Lower leg skin (tissue), 3 donors: ENCODE measurements around the gene CCDC188.

Source experiments
- POLR2A ChIP-seq, 2 donors: fragments of 450-650 bp; IDR thresholded peaks; one replicate each; pipeline ENCODE4 v1.6.1; 2016 to 2017; ENCODE audit warnings: antibody characterized with exemption in 2 of 2, mild to moderate bottlenecking in 1 of 2, moderate library complexity in 1 of 2
- TF ChIP-seq, protein P1 (sequence below), 3 donors: fragments of 450-650 bp; IDR thresholded peaks; one replicate each; pipeline ENCODE4 v1.5.1; 2016; ENCODE audit warnings: antibody characterized with exemption in 3 of 3, mild to moderate bottlenecking in 3 of 3, moderate library complexity in 2 of 3

DNA sequence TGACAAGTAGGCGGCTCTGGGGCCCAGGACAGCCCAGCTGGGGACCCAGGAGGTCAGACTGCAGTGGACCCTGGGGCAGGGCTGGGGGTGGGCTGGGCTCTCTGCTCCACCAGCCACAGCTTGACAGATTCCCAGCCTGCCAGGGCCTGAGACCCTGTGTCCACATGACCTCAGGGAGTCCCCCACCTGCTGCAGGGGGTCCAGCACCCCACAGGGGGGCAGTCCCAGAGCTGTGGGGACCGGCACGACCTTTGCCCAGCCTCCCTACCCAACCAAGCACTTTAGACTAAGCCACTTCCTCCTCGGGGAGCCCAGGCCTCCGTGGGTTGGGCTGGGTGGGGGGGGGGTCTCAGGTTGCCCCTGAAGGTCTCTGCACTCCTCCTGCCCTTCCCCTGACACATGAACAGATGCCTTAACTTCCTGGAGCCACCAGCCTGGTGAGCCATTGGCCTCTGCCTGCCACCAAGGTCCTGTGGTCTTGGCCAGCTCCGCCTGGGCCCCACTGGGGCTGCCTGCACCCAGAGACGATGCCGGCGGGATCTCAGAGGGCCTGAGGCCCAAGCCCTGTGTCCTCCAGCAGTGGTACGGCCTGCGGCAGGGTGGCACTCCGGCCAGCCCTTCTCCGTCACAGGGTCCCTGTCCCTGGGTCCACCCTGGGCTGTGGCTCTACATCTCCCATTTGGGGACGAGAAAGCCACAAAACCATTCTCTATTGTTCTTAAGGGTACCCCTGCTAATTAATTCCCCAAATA, 3.4 kb downstream of the CCDC188 start:
- TF ChIP-seq, protein P1, sequence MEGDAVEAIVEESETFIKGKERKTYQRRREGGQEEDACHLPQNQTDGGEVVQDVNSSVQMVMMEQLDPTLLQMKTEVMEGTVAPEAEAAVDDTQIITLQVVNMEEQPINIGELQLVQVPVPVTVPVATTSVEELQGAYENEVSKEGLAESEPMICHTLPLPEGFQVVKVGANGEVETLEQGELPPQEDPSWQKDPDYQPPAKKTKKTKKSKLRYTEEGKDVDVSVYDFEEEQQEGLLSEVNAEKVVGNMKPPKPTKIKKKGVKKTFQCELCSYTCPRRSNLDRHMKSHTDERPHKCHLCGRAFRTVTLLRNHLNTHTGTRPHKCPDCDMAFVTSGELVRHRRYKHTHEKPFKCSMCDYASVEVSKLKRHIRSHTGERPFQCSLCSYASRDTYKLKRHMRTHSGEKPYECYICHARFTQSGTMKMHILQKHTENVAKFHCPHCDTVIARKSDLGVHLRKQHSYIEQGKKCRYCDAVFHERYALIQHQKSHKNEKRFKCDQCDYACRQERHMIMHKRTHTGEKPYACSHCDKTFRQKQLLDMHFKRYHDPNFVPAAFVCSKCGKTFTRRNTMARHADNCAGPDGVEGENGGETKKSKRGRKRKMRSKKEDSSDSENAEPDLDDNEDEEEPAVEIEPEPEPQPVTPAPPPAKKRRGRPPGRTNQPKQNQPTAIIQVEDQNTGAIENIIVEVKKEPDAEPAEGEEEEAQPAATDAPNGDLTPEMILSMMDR (IDR thresholded peaks at IDR 0.05): no peak
- no peak for TF ChIP-seq POLR2A (IDR thresholded peaks at IDR 0.05)
